ENCODE measurements around the gene TXNL4B.

DNA sequence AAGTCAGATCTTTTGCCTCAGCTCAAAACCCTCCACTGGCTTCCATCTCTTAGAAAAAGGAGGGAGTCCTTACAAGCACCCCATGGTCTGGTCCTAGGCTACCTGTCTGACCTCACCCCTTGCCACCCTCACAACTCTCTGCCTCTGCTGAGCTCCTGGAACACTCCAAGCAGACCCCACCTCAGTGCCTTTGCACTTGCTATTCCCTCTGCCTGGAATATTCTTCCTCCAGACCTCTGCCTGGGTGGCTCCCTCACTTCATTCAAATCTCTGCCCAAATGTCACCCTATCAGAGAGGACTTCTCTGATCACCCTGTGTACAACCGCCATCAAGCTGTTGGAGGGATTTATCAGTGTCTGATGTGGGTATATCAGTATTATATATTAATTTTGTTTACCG, 41.1 kb upstream of the TXNL4B start:
- TF ChIP-seq, protein P1, sequence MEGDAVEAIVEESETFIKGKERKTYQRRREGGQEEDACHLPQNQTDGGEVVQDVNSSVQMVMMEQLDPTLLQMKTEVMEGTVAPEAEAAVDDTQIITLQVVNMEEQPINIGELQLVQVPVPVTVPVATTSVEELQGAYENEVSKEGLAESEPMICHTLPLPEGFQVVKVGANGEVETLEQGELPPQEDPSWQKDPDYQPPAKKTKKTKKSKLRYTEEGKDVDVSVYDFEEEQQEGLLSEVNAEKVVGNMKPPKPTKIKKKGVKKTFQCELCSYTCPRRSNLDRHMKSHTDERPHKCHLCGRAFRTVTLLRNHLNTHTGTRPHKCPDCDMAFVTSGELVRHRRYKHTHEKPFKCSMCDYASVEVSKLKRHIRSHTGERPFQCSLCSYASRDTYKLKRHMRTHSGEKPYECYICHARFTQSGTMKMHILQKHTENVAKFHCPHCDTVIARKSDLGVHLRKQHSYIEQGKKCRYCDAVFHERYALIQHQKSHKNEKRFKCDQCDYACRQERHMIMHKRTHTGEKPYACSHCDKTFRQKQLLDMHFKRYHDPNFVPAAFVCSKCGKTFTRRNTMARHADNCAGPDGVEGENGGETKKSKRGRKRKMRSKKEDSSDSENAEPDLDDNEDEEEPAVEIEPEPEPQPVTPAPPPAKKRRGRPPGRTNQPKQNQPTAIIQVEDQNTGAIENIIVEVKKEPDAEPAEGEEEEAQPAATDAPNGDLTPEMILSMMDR (IDR thresholded peaks at IDR 0.05) = no peak
- TF ChIP-seq ZFX (IDR thresholded peaks at IDR 0.05; ENCODE audit: borderline replicate concordance) = no peak

All from 22Rv1 (cell line).